Activated gamma-delta T cell treated with Interleukin-2 at 50 U/mL for 16 hours (primary cell): ENCODE data around the gene WBP1L.

Experiments used
- DNase-seq: peaks from one replicate; pipeline ENCODE4 v3.0.0-alpha.2; 2020

Gene WBP1L

DNA sequence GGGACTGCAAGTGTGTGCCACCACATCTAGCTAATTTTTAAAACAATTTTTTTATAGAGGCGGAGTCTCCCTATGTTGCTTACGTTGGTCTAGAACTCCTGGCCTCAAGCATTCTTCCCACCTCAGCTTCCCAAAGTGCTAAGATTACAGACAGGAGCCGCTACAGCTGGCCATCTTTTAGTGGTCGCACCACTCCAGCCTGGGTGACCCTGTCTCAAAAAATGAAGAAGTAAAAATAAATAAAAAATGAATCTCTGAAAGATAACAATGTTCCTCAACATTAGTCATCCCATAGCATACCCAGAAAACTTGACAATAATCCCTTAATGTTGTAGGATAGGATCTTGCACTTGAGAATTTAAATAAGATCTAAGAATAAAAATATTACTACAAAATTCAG is 18.2 kb downstream of the WBP1L start:
- DNase-seq: no peak

DNA sequence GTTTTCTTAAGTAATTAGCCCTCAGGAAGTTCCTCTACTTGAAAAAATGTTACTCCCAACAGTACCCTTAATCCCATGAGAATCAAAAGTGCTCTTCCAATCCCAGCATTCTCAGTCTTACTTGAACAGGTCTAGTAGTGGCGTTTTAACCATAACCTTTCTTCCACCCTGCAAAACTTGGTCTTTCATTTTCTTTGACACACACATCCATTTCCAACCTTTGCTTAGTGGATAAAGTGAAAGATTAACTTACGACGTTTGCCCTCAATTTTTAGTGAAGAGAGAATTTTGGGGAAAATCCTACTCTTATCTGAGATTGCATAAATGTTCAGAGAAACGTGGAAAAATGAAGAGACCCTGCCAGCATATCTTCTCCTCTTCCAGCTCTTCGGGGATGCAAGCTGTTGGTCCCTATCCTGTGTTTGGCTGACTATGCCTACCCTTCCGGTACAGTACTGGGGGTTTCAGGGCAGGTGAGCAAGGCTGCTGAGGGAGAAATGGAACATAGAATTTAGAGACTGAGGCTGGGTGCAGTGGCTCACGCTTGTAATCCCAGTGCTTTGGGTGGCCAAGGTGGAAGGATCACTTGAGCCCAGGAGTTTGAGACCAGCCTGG is 18.8 kb downstream of the WBP1L start:
- no peak for DNase-seq

DNA sequence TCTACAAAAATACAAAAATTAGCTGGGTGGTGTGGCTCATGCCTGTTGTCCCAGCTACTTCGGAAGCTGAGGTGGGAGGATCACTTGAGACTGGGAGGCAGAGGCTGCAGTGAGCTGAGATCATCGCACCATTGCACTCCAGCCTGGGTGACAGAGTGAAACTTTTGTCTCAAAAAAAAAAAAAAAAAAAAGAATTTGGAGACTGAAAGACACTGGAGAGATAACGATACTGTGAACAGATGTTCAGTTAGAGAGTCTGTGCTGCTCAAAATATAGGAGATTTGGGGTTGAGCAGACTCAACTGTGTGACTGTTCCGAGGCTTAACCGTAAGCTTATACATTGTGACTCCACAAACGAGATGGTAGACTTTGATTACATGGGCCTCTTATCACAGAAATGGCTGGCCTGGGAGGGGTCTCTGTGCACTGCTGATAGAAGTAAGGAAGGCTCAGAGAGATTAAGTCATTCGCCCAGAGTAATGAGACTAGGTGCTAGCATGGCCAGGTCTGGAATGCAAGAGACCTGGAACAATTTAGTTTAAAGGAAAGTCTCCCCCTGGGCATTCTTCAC is 19.4 kb downstream of the WBP1L start:
- DNase-seq: no peak

DNA sequence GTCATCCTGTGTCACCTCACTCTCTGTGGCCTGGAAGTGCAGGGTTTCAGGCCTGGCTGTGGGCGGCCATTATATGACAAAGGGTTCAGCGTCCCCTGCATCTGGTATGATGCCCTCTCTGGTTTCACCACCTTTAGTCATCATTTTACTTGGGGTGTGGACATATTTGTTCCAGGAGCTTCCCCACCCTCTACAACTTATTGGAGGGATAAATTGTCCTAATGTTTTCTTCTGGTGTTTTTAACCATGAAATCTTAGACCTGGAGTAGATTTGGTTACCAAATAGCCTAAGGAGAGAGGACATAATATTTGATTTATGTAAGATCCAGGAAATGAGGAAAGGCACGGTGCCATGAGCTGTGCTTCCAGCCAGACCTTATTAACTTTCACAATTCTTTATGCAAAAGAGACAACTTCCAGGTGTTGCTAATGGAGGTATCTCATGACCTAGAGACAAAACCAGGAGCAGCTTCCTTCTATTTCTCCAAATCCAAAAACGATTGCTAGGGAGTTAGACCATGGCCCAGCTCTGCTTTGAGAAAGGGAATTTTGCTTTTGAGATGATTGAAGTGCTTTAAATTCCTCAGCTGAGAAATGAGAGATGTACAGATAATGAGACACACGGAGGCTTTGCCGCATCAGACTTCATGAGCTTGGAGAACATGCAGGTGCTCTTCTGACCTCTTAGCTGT is 20.9 kb downstream of the WBP1L start:
- no peak for DNase-seq

DNA sequence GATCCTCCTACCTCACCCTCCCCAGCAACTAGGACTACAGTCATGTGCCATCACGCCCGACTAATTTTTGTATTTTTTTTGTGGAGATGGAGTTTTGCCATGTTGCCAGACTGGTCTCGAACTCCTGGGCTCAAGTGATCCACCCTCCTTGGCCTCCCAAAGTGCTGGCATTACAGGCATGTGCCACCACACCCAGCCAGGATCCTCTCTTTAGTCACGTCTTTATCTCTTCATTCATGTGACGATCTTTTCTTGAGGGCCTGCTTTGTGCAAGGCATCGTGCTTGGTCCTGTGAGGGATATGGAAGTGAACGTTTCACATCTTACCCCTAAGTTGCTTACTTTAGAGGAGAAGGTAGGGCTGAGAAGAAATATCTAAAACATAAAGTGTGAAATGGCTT is 21.6 kb downstream of the WBP1L start:
- DNase-seq: no peak

DNA sequence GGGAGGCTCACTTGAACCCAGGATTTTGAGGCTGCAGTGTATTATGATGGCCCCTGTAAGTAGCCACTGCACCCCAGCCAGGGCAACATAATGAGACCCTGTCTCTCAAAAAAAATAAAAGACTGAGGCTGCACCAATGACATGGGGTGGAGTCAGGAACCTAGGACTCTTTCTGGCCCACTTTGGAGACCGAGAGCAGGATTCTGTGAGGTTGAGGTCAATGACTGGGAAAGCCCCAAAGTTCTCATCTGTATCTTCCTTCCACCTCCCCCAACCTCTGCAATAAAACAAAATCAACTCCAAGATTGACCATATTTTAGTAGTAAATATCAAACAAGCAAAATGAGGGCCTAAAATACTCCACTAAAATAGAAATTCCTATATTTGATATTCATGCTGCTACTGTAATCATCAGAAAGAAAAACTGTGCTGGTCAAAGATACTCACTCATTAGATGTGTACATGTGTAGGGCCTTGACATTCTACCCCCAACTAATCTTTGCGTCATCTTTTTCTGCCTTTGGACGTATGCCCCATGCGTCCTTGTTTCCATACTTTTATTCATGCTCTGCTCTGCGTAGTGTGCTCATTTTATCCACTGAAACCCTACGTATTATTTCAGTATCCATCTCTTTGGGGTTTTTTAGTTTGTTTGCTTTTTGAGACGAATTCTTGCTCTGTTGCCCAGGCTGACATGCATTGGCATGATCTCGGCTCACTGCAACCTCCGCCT is 23.8 kb downstream of the WBP1L start:
- DNase-seq: no peak

DNA sequence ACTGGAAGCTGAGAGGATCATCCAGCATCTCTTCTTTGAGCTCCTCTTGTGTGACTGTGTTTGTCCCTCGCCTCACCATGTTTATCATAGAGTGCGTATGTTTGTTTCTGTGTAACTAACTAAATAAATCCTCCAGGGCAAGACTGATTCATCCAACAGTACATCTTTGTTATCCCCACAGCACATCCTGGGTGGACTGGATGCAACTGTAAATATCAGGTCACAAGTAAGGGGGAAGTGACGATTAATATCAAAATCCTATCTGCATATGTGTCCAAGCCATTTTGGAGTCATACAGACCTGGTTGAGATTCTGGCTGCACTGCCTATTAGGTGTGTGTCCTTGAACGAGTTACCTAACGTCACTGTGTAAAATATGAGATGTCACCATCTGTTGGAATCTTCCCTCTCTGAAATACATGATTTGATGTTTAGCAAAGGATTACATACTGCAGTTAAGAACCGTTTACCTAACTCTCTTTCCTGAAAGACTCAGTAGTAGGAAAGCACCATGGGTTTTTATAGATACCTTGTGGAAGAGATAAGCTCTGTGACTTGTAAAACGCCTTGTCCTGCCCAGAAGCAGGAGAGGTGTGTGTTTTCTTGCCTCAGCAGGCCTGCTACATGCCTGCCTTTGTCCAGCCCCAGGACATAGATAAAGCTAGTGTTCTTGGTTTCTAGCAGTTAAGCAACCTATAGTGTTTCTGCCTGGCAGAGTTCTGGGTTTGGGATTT is 25.8 kb downstream of the WBP1L start:
- no peak for DNase-seq

DNA sequence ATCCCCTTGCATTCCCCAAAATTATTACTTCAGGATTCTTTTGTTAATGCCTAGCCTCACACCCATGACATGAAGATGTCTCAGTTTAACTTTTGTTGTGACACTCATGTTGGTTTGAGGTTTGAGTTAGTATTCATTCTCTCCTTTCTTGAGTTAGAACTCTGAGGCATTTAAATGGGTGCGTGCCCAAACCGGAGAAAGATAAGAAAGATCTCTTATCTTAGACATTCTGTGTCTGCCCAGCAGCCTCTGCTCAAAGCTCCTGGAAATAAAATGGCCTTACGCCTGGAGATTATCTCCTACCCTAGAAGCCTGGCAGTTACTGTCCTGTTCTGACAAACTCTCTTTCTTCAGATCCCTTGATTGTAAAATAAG is 26.3 kb downstream of the WBP1L start:
- no peak for DNase-seq

DNA sequence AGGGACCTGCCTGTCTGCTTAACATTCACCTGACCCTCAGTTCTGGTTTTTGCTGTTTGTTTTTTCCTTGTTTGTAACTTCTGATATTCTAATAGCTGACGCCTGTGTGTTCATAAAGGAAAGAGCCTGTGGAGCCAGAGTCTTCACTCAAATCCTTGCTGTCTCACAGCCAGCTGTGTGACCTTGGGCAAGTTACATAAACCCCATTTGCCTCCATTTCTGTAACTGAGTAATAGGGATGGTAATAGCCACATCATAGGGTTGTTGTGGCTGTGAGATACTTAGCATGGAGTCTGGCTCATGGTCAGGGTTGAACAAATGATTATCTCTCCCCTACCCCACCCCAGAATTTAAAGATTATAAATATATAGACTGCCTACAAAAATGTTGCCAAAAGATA is 27.0 kb downstream of the WBP1L start:
- DNase-seq: no peak

DNA sequence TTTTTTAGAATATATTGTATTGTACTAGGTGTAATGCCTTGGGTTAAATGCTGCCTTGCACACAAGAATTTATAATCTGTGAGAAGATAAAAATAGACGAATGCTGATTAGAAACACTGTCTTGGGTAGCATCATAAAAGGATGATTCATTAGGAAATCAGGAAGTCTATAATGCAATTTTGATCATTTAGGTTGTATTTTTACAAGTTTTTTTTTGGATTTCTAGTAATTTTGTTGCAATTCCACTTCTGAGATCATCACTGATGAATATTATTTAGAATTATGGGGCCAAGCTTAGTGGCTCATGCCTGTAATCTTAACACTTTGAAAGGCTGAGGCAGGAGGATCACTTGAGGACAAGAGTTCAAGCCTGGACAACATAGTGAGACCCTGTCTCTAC is 29.6 kb downstream of the WBP1L start:
- no peak for DNase-seq

DNA sequence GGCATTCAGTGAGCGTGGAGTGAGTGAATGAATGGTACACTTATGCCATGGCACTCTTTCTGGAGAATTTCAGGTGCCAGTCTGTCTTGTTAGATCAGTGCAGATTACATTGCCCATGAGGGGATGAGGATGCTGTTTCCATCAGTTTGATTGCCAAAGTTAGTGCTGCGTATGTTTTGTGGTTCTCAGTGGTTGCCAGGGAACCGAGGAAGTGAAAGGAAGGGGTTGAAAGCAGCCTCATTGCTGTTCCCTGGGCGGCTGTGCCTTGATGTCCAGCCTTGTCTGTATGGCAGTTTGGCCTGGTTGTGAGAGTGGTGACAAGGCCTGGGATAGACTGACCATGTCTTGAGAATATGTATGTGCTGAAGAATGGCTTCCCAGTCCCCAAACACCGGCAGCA is 30.2 kb downstream of the WBP1L start:
- no peak for DNase-seq

DNA sequence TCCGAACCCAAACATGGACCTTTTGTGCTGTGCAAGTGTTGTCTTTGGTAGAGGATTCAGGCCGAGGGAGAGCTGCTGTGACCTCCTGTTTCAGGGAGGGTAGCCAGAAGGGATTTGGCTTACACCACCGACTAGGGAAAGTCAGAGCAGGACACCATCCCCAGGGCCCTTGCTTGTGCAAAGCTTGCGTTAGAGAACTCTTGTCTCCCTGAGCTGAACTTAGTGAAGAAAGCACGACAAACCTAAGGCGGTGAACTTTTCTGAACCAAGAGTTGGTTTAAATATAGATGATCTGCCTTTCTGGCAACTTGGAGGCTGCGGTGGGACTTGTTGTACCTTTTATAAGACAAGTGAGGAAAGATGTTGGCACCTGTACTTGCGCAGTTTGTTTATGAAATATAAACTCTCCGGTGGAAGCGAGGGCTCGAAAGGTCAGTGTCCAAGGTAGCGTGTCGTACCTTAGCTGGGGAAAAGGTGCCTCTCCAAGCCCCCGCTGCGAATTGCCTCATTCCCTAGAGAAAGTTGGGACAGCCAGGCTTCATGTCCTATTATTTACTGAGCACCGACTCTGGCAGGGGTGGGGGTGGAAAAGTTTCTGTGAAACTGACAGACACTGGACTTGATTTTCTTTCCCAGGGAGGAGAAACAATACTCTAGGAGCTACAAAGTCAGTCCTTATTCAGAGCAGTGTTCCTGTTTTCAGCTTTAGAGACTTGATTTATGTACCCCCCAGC is 31.6 kb downstream of the WBP1L start:
- DNase-seq: no peak

DNA sequence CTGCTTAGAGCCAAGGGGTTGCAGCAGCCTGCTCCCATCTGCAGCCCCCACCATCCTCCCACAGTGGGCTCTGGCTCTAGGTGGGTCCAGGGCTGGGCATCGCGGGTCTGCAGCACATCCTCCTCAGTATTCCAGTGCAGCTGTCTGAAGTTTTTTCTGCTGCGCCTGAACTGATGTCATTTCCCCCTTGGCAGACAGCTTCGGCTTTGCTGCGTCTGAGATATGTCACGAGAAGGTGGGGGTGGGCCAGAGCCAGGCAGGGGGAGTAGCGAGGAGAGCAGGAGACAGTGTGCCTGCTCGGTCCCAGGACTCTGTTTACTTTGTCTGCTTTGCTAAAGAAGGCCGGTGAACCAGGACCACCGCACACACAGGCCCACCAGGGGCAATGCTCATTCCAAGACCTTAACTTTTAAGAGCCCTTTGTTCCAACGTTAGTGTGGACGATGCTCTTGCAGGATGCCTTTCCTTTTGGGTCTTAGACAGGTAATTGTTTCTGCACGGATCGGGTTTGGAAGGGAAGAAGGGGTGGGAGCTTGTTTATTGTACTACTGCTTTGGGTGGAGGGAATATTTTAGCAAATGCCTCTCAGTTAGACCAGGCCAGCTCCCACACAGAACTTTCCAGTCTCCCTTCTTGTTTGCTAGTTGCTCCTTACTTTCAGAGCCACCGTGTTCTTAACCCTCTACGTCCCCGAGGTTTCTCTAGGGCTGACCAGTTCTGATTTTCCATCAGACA is 32.4 kb downstream of the WBP1L start:
- DNase-seq: no peak

DNA sequence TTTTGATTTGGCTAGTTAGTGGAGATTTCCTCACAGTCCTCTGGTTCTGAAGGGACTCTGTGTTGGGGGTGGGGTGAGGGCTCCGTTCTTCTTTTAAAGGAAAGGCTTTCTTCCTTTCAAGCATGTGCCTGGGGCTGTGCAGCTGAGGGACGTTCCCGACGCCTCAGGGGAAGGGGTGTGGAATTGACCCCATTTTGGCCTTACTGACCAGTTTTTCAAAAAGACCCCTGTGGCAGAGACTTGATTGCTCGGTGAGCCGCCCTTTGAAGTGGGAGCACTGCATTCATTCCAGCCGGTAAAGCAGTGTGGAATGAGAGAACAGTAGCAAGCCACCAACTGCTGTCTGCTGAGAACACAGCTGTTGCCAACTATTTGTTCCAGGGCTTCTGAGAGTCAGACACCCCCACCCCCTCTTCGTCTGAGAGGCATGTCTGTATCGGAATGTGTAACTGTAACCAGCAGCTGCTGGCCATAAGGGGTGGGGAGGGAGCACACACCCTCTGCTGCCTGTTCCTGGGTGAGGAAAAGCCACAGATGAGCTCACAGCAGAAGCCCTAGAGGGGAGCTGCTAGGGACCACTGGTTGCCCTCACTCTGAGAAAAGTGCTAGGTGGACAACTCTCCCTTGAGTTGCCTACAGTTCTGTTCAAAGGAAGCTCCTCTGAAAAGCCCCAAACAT is 33.2 kb downstream of the WBP1L start:
- DNase-seq: no peak

DNA sequence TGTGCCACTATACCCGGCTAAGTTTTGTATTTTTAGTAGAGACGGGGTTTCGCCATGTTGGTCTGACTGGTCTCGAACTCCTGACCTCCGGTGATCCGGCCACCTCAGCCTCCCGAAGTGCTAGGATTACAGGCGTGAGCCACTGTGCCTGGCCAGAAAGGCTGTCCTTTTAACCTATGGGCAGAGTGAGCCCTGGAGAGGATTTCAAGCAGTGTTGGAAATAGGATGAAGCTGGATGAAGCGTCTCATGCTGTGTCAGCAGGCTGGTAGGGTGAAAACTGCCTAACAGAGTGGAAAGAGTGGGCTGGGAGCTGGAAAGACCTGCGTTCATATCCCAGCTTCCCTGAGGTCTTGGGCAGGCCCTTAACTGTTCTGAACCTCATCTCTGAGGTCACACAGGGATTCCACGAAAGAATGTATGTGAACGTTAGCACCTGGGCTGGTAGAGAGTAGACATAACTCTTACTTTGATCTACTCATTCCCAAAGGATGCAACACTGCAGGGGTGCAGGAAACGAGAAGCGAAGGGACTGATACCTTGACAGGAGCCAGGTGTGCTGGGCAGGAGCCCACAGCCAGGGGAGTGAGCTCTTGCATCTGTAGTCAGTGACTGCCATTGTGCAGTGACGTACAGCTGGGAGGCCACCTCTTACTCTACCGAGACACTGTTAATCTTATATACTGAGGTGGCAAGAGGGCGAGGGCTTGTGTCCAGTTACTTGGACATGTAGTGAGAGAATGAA is 34.1 kb downstream of the WBP1L start:
- no peak for DNase-seq

DNA sequence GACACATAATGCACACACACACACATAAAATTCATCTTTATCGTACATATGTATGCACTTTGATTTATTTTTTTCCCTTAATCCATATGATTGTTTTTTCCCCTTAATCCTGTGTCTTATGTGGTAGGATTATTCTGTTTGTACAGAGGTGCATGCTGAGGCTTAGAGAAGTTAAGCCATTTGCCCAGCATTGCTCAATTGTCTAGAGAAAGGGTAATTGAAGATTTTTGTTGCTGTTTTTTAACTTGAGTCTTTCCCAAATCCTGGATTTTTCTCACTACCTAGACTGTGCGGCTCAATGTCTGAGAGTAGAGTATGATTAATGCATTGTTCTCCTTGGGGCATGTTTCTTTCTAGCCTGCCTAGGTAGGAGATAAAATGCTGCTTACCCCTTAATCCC is 35.0 kb downstream of the WBP1L start:
- no peak for DNase-seq

DNA sequence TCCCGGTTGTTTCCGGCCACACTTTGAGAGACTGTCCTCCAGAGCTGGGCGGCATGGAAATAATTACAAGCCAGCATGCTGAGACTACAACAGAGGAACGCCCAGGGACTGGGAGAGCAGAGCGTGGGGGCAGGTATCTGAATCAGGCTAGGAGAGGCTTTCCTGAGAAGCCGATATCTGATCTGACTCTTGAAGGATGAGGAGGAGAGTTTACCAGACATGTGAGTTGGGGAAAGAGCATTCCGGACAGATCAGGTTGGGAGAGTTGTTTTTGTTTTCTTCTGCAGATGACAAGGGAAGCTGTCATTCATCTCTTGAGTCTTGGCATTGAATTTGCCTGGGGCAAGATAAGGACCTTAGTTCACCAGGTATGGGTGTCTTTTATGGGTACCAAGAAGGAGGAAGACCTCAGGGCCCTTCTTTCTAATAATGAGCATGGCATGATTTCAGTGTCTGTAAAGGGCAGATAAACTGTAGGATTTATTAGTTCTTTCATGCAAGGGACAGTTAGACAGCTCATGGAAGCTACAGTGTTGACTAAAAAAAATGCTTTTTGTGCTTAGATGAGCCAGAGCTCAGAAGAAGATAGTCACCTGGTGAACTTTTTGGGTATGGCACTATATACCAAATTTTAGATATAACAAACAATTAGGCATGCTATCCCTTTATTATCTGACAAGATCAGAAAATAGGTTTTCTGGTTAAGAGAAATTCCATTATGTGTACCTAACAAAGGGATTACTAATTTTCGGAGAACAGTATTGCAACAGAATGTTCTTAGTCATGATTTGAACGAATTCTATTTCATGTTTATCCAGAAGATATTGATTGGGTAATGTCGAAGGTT is 36.2 kb downstream of the WBP1L start:
- no peak for DNase-seq

DNA sequence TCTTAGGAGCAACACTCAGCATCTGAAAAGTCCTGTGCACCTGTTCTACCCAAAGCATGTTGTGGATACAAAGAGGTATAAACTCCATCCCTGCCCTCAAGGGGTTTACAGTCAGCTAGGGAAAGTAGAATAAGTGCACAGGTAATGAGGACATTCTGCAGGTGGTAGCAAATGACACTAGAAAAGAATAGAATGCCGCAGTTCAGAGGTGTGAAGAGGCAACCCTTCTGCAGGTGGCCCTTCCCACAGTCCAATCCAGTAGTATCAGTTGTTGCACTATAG is 36.7 kb downstream of the WBP1L start:
- DNase-seq: no peak

DNA sequence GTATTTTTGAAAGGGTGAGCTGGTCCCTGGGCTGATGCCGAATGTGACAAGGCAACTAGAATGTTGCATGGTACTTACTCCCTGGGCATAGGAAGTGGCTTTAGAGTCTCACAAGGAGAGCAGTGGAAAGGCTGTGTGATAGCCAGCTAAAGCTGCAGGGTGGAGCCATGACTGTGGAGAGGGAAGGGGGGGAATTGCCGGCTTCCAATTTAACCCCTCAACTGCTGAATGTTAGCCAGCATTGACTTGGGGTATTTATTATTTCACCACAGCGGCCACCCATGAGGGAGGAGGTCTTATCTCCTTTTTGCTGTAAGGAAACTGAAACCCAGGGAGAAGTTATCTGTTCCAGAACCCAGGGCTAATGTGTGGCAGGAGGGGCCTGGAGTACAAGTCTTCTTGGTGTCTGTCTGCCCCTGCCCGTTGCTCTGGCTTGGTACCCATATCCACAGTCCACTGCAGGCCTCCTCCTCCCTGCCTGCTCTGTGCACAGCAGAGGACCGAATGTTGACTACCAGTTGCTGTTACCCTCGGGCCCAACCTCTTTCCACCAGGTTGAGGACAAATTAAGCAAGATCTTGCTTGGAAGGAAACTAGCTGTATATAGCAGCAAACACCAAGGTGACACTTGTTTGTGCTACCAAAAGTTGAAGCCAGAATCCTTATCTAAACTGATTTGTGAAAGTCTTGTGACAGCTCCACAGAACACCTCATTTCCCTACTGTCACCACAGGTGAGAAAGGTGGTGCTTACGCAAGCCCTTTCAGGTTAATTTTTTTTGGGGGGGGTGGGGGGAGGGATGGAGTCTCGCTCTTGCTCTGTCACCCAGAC is 37.6 kb downstream of the WBP1L start:
- DNase-seq: no peak
